BLaER1 treated with 17β-estradiol and CSF1 and Interleukin-3, amounts not matched to agents 10 nM and 100 nM (cell line): ENCODE results near the gene SLC17A1.
A peak's percentile ranks its signal among the peaks of the same experiment; 100 is the strongest.

ENCODE experiments used
- H3K27ac ChIP-seq, 11 experiments: shearing (Covaris generic); formaldehyde crosslinking; 2 replicates each; pipeline ENCODE4 v1.8.1; 2022
- H3K27me3 ChIP-seq, 11 experiments: shearing (Covaris generic); formaldehyde crosslinking; 2 replicates each; pipeline ENCODE4 v1.8.1; 2022
- H3K36me3 ChIP-seq, 11 experiments: shearing (Covaris generic); formaldehyde crosslinking; 2 replicates each; pipeline ENCODE4 v1.8.1; 2022
- H3K4me1 ChIP-seq, 10 experiments: shearing (Covaris generic); formaldehyde crosslinking; 2 replicates each; pipeline ENCODE4 v1.8.1; 2022
- H3K4me2 ChIP-seq, 11 experiments: shearing (Covaris generic); formaldehyde crosslinking; 2 replicates each; pipeline ENCODE4 v1.8.1; 2022
- H3K4me3 ChIP-seq, 10 experiments: shearing (Covaris generic); formaldehyde crosslinking; 2 replicates each; pipeline ENCODE4 v1.8.1; 2022
- H3K9ac ChIP-seq, 11 experiments: shearing (Covaris generic); formaldehyde crosslinking; 2 replicates each; pipeline ENCODE4 v1.8.1; 2022
- H3K9me3 ChIP-seq, 11 experiments: shearing (Covaris generic); formaldehyde crosslinking; replicated peaks in 1 of 11; 2 replicates each; pipeline ENCODE4 v1.8.1; 2022
- H4K20me1 ChIP-seq, 11 experiments: shearing (Covaris generic); formaldehyde crosslinking; 2 replicates each; pipeline ENCODE4 v1.8.1; 2022
- Cebpa-rat ChIP-seq, 11 experiments: shearing (Covaris generic); IDR thresholded peaks; 2 replicates each; pipeline ENCODE4 v1.8.1; 2022

Gene SLC17A1

GRCh38 chr6:25831532-25832306 lies at the start of gene SLC17A1:
Gene SLC17A1 (minus strand): TSS chr6:25832052. CDS start chr6:25830557, 1,495 bp downstream.
- no peaks in the 10 kb centered on the region for H3K9me3 ChIP-seq
- TF ChIP-seq Cebpa-rat (IDR thresholded peaks at IDR 0.05), result no peak
- no peaks in the 10 kb centered on the region for H3K27me3 ChIP-seq
- no peak within 1 kb of the TSS for H3K9ac ChIP-seq
- H3K4me3 ChIP-seq, result no peak within 1 kb of the TSS
- H3K27ac ChIP-seq, result no peak within 1 kb of the TSS
- no peaks in the 10 kb centered on the region for H4K20me1 ChIP-seq
- no peaks in the 10 kb centered on the region for H3K4me1 ChIP-seq
- no peak within 1 kb of the TSS for H3K4me2 ChIP-seq
- H3K36me3 ChIP-seq, result no peaks in the 10 kb centered on the region

GRCh38 chr6:25880601-25881000 lies 48.7 kb upstream of the SLC17A1 start:
- Histone ChIP-seq H3K9me3 (peaks cover 0 to 11% (median 6%) of the 10 kb centered on the region in 11 experiments; a peak in 10 of 22 replicates), H3K4me1 (peaks cover 0 to 6% (median 0%) of the 10 kb centered on the region in 10 experiments; a peak in 1 of 20 replicates), H4K20me1 (no peaks in the 10 kb centered on the region), H3K27me3 (no peaks in the 10 kb centered on the region), H3K4me3 (no peak overlapping the region), H3K27ac (no peak overlapping the region), H3K9ac (no peak overlapping the region), H3K36me3 (no peaks in the 10 kb centered on the region), H3K4me2 (no peak overlapping the region)
- TF ChIP-seq Cebpa-rat (IDR thresholded peaks at IDR 0.05), result no peak

GRCh38 chr6:25878721-25879322 lies 47.0 kb upstream of the SLC17A1 start:
- Histone ChIP-seq H3K4me2 (no peak overlapping the region), H3K27ac (no peak overlapping the region), H3K9me3 (peaks cover 0 to 11% (median 6%) of the 10 kb centered on the region in 11 experiments; a peak in 10 of 22 replicates), H3K4me3 (no peak overlapping the region), H3K4me1 (peaks cover 0 to 8% (median 3%) of the 10 kb centered on the region in 10 experiments; a peak in 5 of 20 replicates), H3K27me3 (no peaks in the 10 kb centered on the region), H3K36me3 (no peaks in the 10 kb centered on the region), H4K20me1 (no peaks in the 10 kb centered on the region), H3K9ac (no peak overlapping the region)
- TF ChIP-seq Cebpa-rat (IDR thresholded peaks at IDR 0.05), result no peak

- Histone ChIP-seq H3K27ac (no peak overlapping the region), H3K4me1 (peaks cover 0 to 8% (median 1%) of the 10 kb centered on the region in 10 experiments; a peak in 4 of 20 replicates), H3K27me3 (no peaks in the 10 kb centered on the region), H3K4me3 (no peak overlapping the region), H4K20me1 (no peaks in the 10 kb centered on the region), H3K9ac (no peak overlapping the region), H3K4me2 (no peak overlapping the region), H3K36me3 (no peaks in the 10 kb centered on the region), H3K9me3 (no peaks in the 10 kb centered on the region)
- TF ChIP-seq Cebpa-rat (IDR thresholded peaks at IDR 0.05), result no peak
Measured at GRCh38 chr6:25875926-25876602, 44.2 kb upstream of the SLC17A1 start.

- Histone ChIP-seq H3K9ac (no peak overlapping the region), H3K27ac (no peak overlapping the region), H3K4me2 (no peak overlapping the region), H3K4me3 (no peak overlapping the region), H3K9me3 (no peaks in the 10 kb centered on the region), H3K27me3 (no peaks in the 10 kb centered on the region), H3K36me3 (no peaks in the 10 kb centered on the region), H3K4me1 (peaks cover 0 to 8% (median 1%) of the 10 kb centered on the region in 10 experiments; a peak in 4 of 20 replicates), H4K20me1 (no peaks in the 10 kb centered on the region)
- TF ChIP-seq Cebpa-rat (IDR thresholded peaks at IDR 0.05), result no peak
Measured at GRCh38 chr6:25875563-25875905, 43.7 kb upstream of the SLC17A1 start.

GRCh38 chr6:25874822-25875562 lies 43.1 kb upstream of the SLC17A1 start:
- H3K9ac ChIP-seq, result no peak overlapping the region
- H3K27ac ChIP-seq, result no peak overlapping the region
- no peaks in the 10 kb centered on the region for H3K27me3 ChIP-seq
- no peak for TF ChIP-seq Cebpa-rat (IDR thresholded peaks at IDR 0.05)
- no peaks in the 10 kb centered on the region for H3K36me3 ChIP-seq
- H3K9me3 ChIP-seq, result no peaks in the 10 kb centered on the region
- peaks cover 0 to 8% (median 1%) of the 10 kb centered on the region in 10 experiments; a peak in 4 of 20 replicates for H3K4me1 ChIP-seq
- no peak overlapping the region for H3K4me3 ChIP-seq
- no peaks in the 10 kb centered on the region for H4K20me1 ChIP-seq
- H3K4me2 ChIP-seq, result peak overlapping the region in 3 of 11 experiments; percentile 7 to 35 (median 31); a peak in 5 of 22 replicates

- Histone ChIP-seq H3K4me3 (no peak within 1 kb of the TSS), H3K36me3 (no peaks in the 10 kb centered on the region), H3K4me1 (peaks cover 0 to 8% (median 1%) of the 10 kb centered on the region in 10 experiments; a peak in 4 of 20 replicates), H3K9ac (no peak within 1 kb of the TSS), H3K4me2 (peak within 1 kb of the TSS in 3 of 11 experiments; percentile 7 to 35 (median 31); a peak in 5 of 22 replicates), H3K9me3 (no peaks in the 10 kb centered on the region), H3K27ac (no peak within 1 kb of the TSS), H4K20me1 (no peaks in the 10 kb centered on the region), H3K27me3 (no peaks in the 10 kb centered on the region)
- TF ChIP-seq Cebpa-rat (IDR thresholded peaks at IDR 0.05), result no peak
Measured at GRCh38 chr6:25874118-25874517, 42.3 kb upstream of the SLC17A1 start, which contains the start of gene SLC17A3. Gene SLC17A3 (minus strand): TSS chr6:25874243. CDS start chr6:25868387, 5,856 bp downstream.

GRCh38 chr6:25872814-25873213 lies 41.0 kb upstream of the SLC17A1 start:
- H3K4me1 ChIP-seq, result peaks cover 0 to 8% (median 1%) of the 10 kb centered on the region in 10 experiments; a peak in 4 of 20 replicates
- no peaks in the 10 kb centered on the region for H3K27me3 ChIP-seq
- H3K36me3 ChIP-seq, result no peaks in the 10 kb centered on the region
- H3K4me3 ChIP-seq, result no peak overlapping the region
- TF ChIP-seq Cebpa-rat (IDR thresholded peaks at IDR 0.05), result no peak
- no peaks in the 10 kb centered on the region for H4K20me1 ChIP-seq
- no peaks in the 10 kb centered on the region for H3K9me3 ChIP-seq
- H3K9ac ChIP-seq, result no peak overlapping the region
- no peak overlapping the region for H3K4me2 ChIP-seq
- H3K27ac ChIP-seq, result no peak overlapping the region
